HepG2 (cell line): Measurements from ENCODE around the gene ANKRD11. TPM values are rescaled to one million over a fixed set of nuclear protein-coding genes. Genes with fewer than 3 reads are reported as not detected.

Experiments used
- ATF2 ChIP-seq: sonication (generic); formaldehyde crosslinking; IDR thresholded peaks from 2 replicates; pipeline ENCODE4 v1.4.0; 2020; ENCODE audit warnings: missing genetic modification reagents
- CCDC6 ChIP-seq: sonication (generic); formaldehyde crosslinking; IDR thresholded peaks from 2 replicates; pipeline ENCODE4 v1.8.1; 2022; ENCODE audit warnings: mild to moderate bottlenecking, missing genetic modification reagents, moderate library complexity
- FOXK1 ChIP-seq: sonication (generic); formaldehyde crosslinking; IDR thresholded peaks from 2 replicates; pipeline ENCODE4 v1.4.0; 2020; ENCODE audit warnings: low read depth, missing genetic modification reagents, borderline replicate concordance
- FOXP1 ChIP-seq, 2 experiments: fragments of 450-650 bp in 1 of 2; IDR thresholded peaks; 2 replicates each; pipeline ENCODE4 v1.6.1; 2017 to 2018; ENCODE audit warnings: antibody characterized with exemption in 1 of 2
- GLI4 ChIP-seq: sonication (generic); formaldehyde crosslinking; IDR thresholded peaks from 2 replicates; pipeline ENCODE4 v1.5.1; 2020; ENCODE audit warnings: missing genetic modification reagents, mild to moderate bottlenecking, moderate library complexity, borderline replicate concordance
- HDAC6 ChIP-seq: fragments of 200-600 bp; sonication (generic); IDR thresholded peaks from 2 replicates; pipeline ENCODE4 v1.7.0; 2017; ENCODE audit warnings: mild to moderate bottlenecking, antibody characterized with exemption, low read length, low read depth
- HMG20A ChIP-seq: IDR thresholded peaks from 2 replicates; pipeline ENCODE4 v1.6.1; 2016; ENCODE audit warnings: borderline replicate concordance
- KLF12 ChIP-seq: sonication (generic); formaldehyde crosslinking; IDR thresholded peaks from 2 replicates; pipeline ENCODE4 v1.4.0; 2020; ENCODE audit warnings: missing genetic modification reagents, borderline replicate concordance
- MAF1 ChIP-seq: sonication (generic); formaldehyde crosslinking; IDR thresholded peaks from 2 replicates; pipeline ENCODE4 v1.5.0; 2020; ENCODE audit warnings: missing genetic modification reagents, borderline replicate concordance
- MTF1 ChIP-seq: sonication (generic); formaldehyde crosslinking; IDR thresholded peaks from 2 replicates; pipeline ENCODE4 v1.5.0; 2020; ENCODE audit warnings: missing genetic modification reagents
- POLR2A ChIP-seq, 2 experiments: IDR thresholded peaks; 2 replicates each; pipeline ENCODE4 v1.6.1; 2011; ENCODE audit warnings: low read depth in 2 of 2, low read length in 2 of 2, mild to moderate bottlenecking in 1 of 2, moderate library complexity in 1 of 2; ENCODE audit not compliant: insufficient read depth in 1 of 2
- POLR2AphosphoS5 ChIP-seq: IDR thresholded peaks from 2 replicates; pipeline ENCODE4 v1.6.1; 2012; ENCODE audit warnings: low read depth, low read length
- SIN3A ChIP-seq: IDR thresholded peaks from 2 replicates; pipeline ENCODE4 v1.6.1; 2011; ENCODE audit warnings: low read depth, mild to moderate bottlenecking, control low read depth, low read length, borderline replicate concordance
- SKI ChIP-seq: fragments of 450-650 bp; IDR thresholded peaks from one replicate; pipeline ENCODE4 v1.6.1; 2018; ENCODE audit warnings: mild to moderate bottlenecking; ENCODE audit not compliant: partially characterized antibody
- SP4 ChIP-seq: sonication (generic); formaldehyde crosslinking; IDR thresholded peaks from 2 replicates; pipeline ENCODE4 v1.8.1; 2023; ENCODE audit warnings: mild to moderate bottlenecking, missing genetic modification reagents
- TAF1 ChIP-seq: sonication (generic); formaldehyde crosslinking; IDR thresholded peaks from 2 replicates; pipeline ENCODE4 v1.4.0; 2020; ENCODE audit warnings: missing genetic modification reagents
- YEATS4 ChIP-seq: sonication (generic); formaldehyde crosslinking; IDR thresholded peaks from 2 replicates; pipeline ENCODE4 v1.4.0; 2020; ENCODE audit warnings: missing genetic modification reagents, borderline replicate concordance
- ZBTB43 ChIP-seq: sonication (generic); formaldehyde crosslinking; conservative IDR thresholded peaks from 2 replicates; pipeline ENCODE4 v1.4.0; 2020; ENCODE audit warnings: missing genetic modification reagents
- ZBTB7B ChIP-seq: sonication (generic); formaldehyde crosslinking; IDR thresholded peaks from 2 replicates; pipeline ENCODE4 v1.4.0; 2020; ENCODE audit warnings: missing genetic modification reagents
- ZFP90 ChIP-seq: sonication (generic); formaldehyde crosslinking; IDR thresholded peaks from 2 replicates; pipeline ENCODE4 v1.8.0; 2022; ENCODE audit warnings: missing genetic modification reagents, mild to moderate bottlenecking, inconsistent platforms, borderline replicate concordance
- ZNF225 ChIP-seq: sonication (generic); formaldehyde crosslinking; IDR thresholded peaks from 2 replicates; pipeline ENCODE4 v1.4.0; 2020; ENCODE audit warnings: mild to moderate bottlenecking, missing genetic modification reagents
- ZNF235 ChIP-seq: sonication (generic); formaldehyde crosslinking; IDR thresholded peaks from 2 replicates; pipeline ENCODE4 v1.8.1; 2023; ENCODE audit warnings: mild to moderate bottlenecking, missing genetic modification reagents, borderline replicate concordance
- ZNF251 ChIP-seq: sonication (generic); formaldehyde crosslinking; IDR thresholded peaks from 2 replicates; pipeline ENCODE4 v1.9.0; 2021; ENCODE audit warnings: mild to moderate bottlenecking, missing genetic modification reagents
- ZNF552 ChIP-seq: sonication (generic); formaldehyde crosslinking; IDR thresholded peaks from 2 replicates; pipeline ENCODE4 v1.9.0; 2022; ENCODE audit warnings: missing genetic modification reagents, mild to moderate bottlenecking, borderline replicate concordance
- ZNF558 ChIP-seq: sonication (generic); formaldehyde crosslinking; IDR thresholded peaks from 2 replicates; pipeline ENCODE4 v1.9.0; 2022; ENCODE audit warnings: mild to moderate bottlenecking, missing genetic modification reagents, borderline replicate concordance
- polyA plus RNA-seq, 8 experiments: library from polyadenylated mRNA; depleted of rRNA in 3 of 8; stranded (reverse) in 7 of 8; unstranded in 1 of 8; fragments of >200 nt; fragmentation: Illumina TruSeq in 4 of 8; extraction: Trizol in 4 of 8; gene quantifications; 2 replicates each; pipeline versions ENCODE4 v1.2.1 to v1.2.3, GENCODE V29; 2011 to 2016; ENCODE audit warnings: low read depth in 4 of 8, missing spikeins in 1 of 8, mixed read lengths in 1 of 8; ENCODE audit not compliant: insufficient read depth in 1 of 8
- total RNA-seq, 5 experiments: library from RNA; depleted of rRNA; stranded (reverse); fragments of >200 nt; fragmentation: Illumina TruSeq; extraction: Trizol; gene quantifications; 2 replicates each; pipeline ENCODE4 v1.2.3, GENCODE V29; 2016; ENCODE audit warnings: low read depth in 1 of 5
- TF ChIP-seq, protein P1 (sequence below): sonication (generic); formaldehyde crosslinking; IDR thresholded peaks from 2 replicates; pipeline ENCODE4 v1.5.1; 2020; ENCODE audit warnings: mild to moderate bottlenecking, missing genetic modification reagents

The ANKRD11 gene
- total and polyA plus RNA-seq, 2 of the 13 experiments (the other 11 are each of a cell fraction or from before 2014, with no cell fraction given): 21.4 to 38.4 TPM

- TF ChIP-seq ZNF558 (no peak; the same call in 1 of the 2 replicates), FOXP1 (IDR thresholded peaks at IDR 0.05) (no peak), FOXP1 (CRISPR knock-in tag; IDR thresholded peaks at IDR 0.05) (peak; percentile 59; the same call in 1 of the 2 replicates), MTF1 (no peak), FOXK1 (CRISPR knock-in tag) (peak; percentile 77; the same call in 1 of the 2 replicates), YEATS4 (CRISPR knock-in tag) (no peak; the same call in 1 of the 2 replicates), ZBTB7B (CRISPR knock-in tag) (no peak), SKI (no peak), ZFP90 (CRISPR knock-in tag) (peak; percentile 65; the same call in 1 of the 2 replicates), ZBTB43 (CRISPR knock-in tag) (no peak), TAF1 (no peak), SP4 (no peak), GLI4 (no peak), ATF2 (peak; percentile 33; the same call in 1 of the 2 replicates), HMG20A (CRISPR knock-in tag) (no peak), SIN3A (0 out of 2 replicates have a peak, but pooled peaks have one; percentile 52), KLF12 (CRISPR knock-in tag) (no peak), CCDC6 (CRISPR knock-in tag) (peak; percentile 8; the same call in 1 of the 2 replicates), POLR2AphosphoS5 (peak; percentile 54; the same call in 1 of the 2 replicates), ZNF552 (CRISPR knock-in tag) (peak; percentile 18; the same call in 1 of the 2 replicates), ZNF235 (no peak), HDAC6 (no peak), POLR2A (IDR thresholded peaks at IDR 0.05; ENCODE audit: insufficient read depth in 1 of 2, low read depth in 2 of 2, low read length in 2 of 2) (peak in 1 of 2 experiments; percentile 46; a peak in 2 of 4 replicates), ZNF225 (CRISPR knock-in tag) (no peak), MAF1 (CRISPR knock-in tag) (no peak), ZNF251 (no peak)
- TF ChIP-seq, protein P1, sequence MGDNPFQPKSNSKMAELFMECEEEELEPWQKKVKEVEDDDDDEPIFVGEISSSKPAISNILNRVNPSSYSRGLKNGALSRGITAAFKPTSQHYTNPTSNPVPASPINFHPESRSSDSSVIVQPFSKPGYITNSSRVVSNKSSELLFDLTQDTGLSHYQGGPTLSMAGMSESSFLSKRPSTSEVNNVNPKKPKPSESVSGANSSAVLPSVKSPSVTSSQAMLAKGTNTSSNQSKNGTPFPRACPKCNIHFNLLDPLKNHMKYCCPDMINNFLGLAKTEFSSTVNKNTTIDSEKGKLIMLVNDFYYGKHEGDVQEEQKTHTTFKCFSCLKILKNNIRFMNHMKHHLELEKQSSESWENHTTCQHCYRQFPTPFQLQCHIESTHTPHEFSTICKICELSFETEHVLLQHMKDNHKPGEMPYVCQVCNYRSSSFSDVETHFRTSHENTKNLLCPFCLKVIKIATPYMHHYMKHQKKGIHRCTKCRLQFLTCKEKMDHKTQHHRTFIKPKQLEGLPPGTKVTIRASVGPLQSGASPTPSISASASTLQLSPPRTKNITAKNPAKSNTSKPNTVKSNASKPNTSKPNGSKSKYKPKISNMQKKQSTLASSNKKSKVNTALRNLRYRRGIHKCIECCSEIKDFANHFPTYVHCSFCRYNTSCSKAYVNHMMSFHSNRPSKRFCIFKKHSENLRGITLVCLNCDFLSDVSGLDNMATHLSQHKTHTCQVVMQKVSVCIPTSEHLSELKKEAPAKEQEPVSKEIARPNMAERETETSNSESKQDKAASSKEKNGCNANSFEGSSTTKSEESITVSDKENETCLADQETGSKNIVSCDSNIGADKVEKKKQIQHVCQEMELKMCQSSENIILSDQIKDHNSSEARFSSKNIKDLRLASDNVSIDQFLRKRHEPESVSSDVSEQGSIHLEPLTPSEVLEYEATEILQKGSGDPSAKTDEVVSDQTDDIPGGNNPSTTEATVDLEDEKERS (CRISPR knock-in tag): peak; percentile 71; the same call in 1 of the 2 replicates
Observed at GRCh38 chr16:89246383-89246902, 243.9 kb downstream of the ANKRD11 start (continued).
